HUES64 (cell line): ENCODE results near the gene SCNM1. TPM values are rescaled to one million over a fixed set of nuclear protein-coding genes. Genes with fewer than 3 reads are reported as not detected.
A peak's percentile ranks its signal among the peaks of the same experiment; 100 is the strongest.

Experiments used
- H3K27ac ChIP-seq: 2 replicates; pipeline ENCODE4 v1.7.0; 2013; ENCODE audit warnings: low read depth, low read length, inconsistent platforms
- H3K27me3 ChIP-seq: 2 replicates; pipeline ENCODE4 v1.6.1; 2013; ENCODE audit warnings: mild to moderate bottlenecking, low read length; ENCODE audit not compliant: insufficient read depth
- H3K36me3 ChIP-seq: 2 replicates; pipeline ENCODE4 v1.6.1; 2013; ENCODE audit warnings: mild to moderate bottlenecking, low read length; ENCODE audit not compliant: insufficient read depth
- H3K4me1 ChIP-seq: 2 replicates; pipeline ENCODE4 v1.6.1; 2013; ENCODE audit warnings: mild to moderate bottlenecking, low read length, moderate library complexity; ENCODE audit not compliant: insufficient read depth
- H3K4me3 ChIP-seq: 2 replicates; pipeline ENCODE4 v1.5.1; 2013; ENCODE audit warnings: mild to moderate bottlenecking, low read length, moderate library complexity
- H3K9ac ChIP-seq: 2 replicates; pipeline ENCODE4 v1.6.1; 2013; ENCODE audit warnings: mild to moderate bottlenecking, low read depth, low read length
- H3K9me3 ChIP-seq: 2 replicates; pipeline ENCODE4 v1.6.1; 2013; ENCODE audit warnings: low read depth, low read length; ENCODE audit not compliant: insufficient read depth
- WGBS: fragments of 150-250, 120-280 bp; methylation state at CpG from one replicate; pipeline ENCODE4 v1.1.7; 2013; ENCODE audit warnings: missing lambda C conversion rate; 5-methylcytosine and 5-hydroxymethylcytosine counted together
- polyA plus RNA-seq, 2 experiments: library from polyadenylated mRNA; stranded (reverse); fragments of 50-300 nt; gene quantifications; one replicate each; pipeline ENCODE4 v1.2.3, GENCODE V29; 2013

SCNM1 gene, protein sequence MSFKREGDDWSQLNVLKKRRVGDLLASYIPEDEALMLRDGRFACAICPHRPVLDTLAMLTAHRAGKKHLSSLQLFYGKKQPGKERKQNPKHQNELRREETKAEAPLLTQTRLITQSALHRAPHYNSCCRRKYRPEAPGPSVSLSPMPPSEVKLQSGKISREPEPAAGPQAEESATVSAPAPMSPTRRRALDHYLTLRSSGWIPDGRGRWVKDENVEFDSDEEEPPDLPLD
- 41.9 TPM for polyA plus RNA-seq (2013, experiment 1 of 2)
- polyA plus RNA-seq (2013, experiment 2 of 2), result 43.9 TPM

DNA sequence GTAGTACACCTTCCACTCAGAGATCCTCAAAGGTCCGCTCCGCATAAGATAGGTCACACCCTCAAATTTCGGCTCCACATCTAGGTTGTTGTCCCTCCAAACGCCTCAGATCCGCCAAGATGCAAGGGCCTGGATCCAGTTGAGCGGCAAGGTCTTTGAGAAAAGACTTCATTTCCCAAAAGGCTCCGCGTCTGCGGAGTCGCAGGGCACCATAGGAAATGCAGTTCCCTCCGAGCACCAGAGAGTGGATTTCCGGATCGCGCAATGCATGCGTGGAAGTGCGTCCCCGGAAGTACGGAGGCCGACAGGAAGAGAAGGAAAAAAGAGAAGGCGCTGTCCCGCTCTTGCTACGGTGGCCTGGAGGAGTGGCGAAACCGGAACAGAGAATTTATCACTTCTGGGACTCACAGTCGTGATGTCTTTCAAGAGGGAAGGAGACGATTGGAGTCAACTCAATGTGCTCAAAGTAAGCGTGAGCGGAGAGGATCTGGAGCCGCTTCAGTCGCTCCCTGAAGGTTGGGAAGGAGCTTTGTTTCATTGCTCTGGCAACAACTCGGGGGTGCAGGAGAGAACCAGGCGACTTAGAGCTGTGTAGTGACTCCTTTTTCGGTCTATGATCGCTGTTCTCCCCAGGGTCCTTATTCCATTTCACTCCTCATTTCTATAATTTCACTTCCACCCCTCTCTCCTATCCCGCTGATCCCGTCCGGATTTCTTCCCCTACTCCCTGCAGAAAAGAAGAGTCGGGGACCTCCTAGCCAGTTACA lies at the start of gene SCNM1, which contains the start of gene LYSMD1:
TSS of gene SCNM1 (plus strand) at position 407 of the 767 bp plus-strand sequence. CDS start at position 416, 9 bp downstream.
TSS of gene LYSMD1 (minus strand) at position 165 of the 767 bp plus-strand sequence. CDS start 644 bp downstream, outside the sequence.
- H3K36me3 ChIP-seq, result peaks cover 34% of the 10 kb centered on the region
- H3K4me1 ChIP-seq, result peaks cover 3% of the 10 kb centered on the region; the same call in 1 of the 2 replicates
- H3K4me3 ChIP-seq, result peak within 1 kb of the TSS; percentile 87
- under 1% methylated on average over 38 of the region's 38 CpGs for WGBS
- no peaks in the 10 kb centered on the region for H3K27me3 ChIP-seq
- H3K9me3 ChIP-seq, result no peaks in the 10 kb centered on the region
- peak within 1 kb of the TSS; percentile 85 for H3K9ac ChIP-seq
- peak within 1 kb of the TSS; percentile 62 for H3K27ac ChIP-seq

DNA sequence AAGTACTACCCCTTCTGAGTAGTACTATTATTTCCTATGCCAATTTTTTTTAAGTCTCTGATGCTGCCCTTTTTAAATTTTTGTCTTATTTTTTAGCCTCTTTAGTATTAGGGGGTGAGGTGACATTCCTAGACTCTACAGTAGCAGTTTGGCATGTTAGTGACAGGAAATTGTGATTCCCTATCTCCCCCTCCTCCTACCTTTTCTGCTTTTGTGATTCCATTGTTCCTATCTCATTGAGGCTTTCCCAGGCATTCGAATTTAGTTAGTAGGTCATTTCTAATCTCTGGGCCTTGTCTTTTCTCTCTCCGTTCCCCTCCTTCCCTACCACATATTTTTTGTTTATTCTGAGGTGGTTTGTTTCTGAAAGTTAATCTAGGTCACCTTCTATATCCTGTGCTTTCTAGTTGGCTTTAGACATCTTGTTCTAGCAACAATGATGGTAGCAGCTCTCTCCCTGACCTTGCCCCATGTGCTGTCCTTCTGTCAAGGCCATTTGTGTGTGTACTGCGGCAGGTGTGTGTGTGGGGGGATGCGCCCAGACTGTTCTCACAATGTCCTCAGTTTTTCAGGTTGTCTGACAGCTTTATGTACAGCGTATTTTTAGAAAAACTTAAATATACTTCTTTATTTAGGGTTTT lies 41.1 kb upstream of the SCNM1 start:
- 40% methylated on average over 2 of the region's 5 CpGs for WGBS
- H3K9ac ChIP-seq, result no peak overlapping the region
- H3K4me1 ChIP-seq, result peaks cover 8% of the 10 kb centered on the region
- no peaks in the 10 kb centered on the region for H3K9me3 ChIP-seq
- H3K27me3 ChIP-seq, result no peaks in the 10 kb centered on the region
- H3K4me3 ChIP-seq, result no peak overlapping the region
- no peak overlapping the region for H3K27ac ChIP-seq
- H3K36me3 ChIP-seq, result no peaks in the 10 kb centered on the region

DNA sequence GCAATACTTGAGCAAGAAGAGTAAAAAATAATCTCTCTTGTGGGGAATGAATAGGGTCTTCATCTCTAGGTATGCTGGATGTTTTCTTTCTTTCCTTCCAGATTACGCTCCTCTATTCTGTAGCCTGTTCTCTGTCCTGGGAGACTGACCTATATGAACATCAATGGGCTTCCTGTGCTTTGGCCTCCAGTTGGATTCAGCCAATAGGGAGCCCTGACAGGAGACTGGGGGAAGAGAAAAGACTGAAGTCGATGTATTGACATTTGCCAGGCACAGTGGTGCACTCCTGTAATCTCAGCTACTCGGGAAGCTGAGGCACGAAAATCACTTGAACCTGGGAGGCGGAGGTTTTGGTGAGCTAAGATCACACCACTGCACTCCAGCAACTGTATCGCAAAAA lies 37.1 kb upstream of the SCNM1 start:
- Histone ChIP-seq H3K9me3 (no peaks in the 10 kb centered on the region), H3K4me1 (peaks cover 11% of the 10 kb centered on the region), H3K27ac (no peak overlapping the region), H3K36me3 (no peaks in the 10 kb centered on the region), H3K4me3 (no peak overlapping the region), H3K27me3 (peaks cover 23% of the 10 kb centered on the region), H3K9ac (no peak overlapping the region)
- WGBS, result 84% methylated on average over 6 of the region's 6 CpGs

DNA sequence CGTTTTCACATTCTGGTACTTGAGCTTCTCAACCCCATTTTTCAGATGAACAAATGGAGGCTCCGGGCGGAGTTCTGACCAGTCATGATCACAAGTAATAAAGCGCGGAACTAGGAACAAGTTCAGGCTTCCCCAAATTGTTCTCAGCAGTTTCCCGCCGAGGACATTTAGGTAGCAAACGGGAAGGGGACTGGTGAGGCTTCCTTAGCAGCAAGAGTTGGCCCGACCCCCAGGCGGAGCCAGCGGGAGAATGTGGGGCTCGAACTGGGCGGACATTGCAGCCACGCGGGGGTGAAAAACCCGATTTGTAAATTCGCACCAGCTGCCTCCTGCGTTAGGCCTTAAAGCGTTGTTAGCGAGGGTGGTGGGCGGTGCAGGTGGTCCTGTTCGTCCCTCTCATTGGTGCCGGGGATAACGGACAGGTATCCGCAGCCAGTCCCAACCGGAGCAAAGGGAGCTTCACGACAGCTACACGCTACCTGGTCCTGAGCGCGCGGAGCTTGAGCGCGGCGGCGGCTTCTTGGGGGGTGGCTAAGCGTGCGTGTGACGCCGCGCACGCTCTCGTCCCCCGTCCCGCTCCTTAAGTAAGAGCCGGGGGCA lies 34.9 kb upstream of the SCNM1 start:
- peak overlapping the region; percentile 57 for H3K9ac ChIP-seq

DNA sequence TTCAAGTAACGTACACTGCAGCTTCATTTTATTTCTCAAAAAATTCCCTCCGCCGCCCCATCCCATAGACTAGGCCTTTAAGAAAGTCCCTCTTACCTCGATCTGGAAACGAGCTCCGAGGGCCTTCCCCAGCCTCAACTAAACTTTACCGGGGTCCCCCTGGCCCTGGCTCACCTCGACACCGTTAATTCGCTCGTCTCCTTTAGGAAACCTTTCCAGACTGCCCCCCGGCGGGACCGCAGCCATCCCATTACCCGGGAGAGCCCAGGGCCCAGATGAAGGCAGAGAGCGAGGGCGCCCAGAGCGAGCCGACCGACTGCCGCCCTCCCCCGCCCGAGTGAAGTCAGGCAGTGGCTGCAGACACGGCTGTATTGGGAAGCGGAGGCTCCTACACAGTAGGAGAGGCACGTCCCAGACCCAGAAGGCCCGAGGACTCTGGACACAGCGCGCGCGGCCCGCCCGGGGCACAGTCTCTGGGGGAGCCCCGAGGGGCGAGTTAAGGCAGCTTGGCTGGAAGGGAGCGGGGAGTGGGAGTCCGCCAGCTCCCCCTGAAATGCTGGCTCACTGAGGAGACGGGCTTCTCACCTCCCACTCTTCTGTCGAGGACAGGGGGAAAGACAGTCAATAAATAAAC lies 34.1 kb upstream of the SCNM1 start:
- peak overlapping the region; percentile 44; the same call in 1 of the 2 replicates for H3K27ac ChIP-seq
- 19% methylated on average over 39 of the region's 39 CpGs for WGBS
- H3K36me3 ChIP-seq, result peaks cover 18% of the 10 kb centered on the region

More for the DNA sequence above, 34.9 kb upstream of the SCNM1 start:
- Histone ChIP-seq H3K4me1 (peaks cover 3% of the 10 kb centered on the region; the same call in 1 of the 2 replicates), H3K9me3 (no peaks in the 10 kb centered on the region), H3K4me3 (peak overlapping the region; percentile 56), H3K27ac (peak overlapping the region; percentile 55; the same call in 1 of the 2 replicates), H3K27me3 (peaks cover 23% of the 10 kb centered on the region), H3K36me3 (peaks cover 14% of the 10 kb centered on the region; the same call in 1 of the 2 replicates)
- 11% methylated on average over 45 of the region's 45 CpGs for WGBS

DNA sequence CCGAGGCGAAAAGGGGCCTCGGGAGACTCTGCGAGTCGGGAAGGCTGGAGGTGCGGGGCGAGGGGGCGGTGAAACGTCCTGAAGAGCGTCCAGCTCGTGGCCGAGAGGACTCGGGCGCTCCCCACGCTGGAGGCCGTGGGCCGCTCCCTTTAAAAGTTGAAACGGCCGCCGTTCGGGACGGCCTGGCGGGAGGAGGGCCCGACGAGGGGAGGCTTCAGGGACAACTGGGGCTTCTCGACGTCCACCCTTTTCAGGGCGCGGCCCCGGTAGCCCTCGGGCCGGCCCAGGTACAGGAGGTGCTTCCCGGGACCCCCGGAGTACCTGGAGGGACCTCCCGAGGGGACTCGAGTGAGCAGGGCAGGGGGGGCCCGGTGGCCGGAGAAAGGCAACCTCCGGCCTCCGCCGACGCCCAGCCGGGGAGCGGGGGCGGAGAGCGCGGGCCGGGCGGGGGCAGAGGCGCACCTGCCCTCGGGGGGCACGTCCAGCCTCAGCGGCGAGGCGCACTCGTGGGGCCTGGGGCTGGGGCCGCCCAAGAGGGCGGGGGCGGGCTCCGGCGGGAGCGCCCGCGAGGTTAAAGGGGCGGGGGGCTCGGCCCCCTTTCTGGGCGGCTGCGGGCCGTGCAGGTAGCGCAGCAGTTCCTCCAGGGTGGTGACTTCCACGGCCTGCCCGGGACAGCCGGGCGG lies 33.5 kb upstream of the SCNM1 start:
- Histone ChIP-seq H3K27ac (peak overlapping the region; percentile 44; the same call in 1 of the 2 replicates), H3K9ac (peak overlapping the region; percentile 56), H3K9me3 (no peaks in the 10 kb centered on the region), H3K4me3 (peak overlapping the region; percentile 56), H3K27me3 (peaks cover 23% of the 10 kb centered on the region), H3K4me1 (peaks cover 3% of the 10 kb centered on the region; the same call in 1 of the 2 replicates), H3K36me3 (peaks cover 20% of the 10 kb centered on the region)
- WGBS, result 61% methylated on average over 74 of the region's 74 CpGs

More for the DNA sequence above, 34.1 kb upstream of the SCNM1 start:
- H3K9ac ChIP-seq, result peak overlapping the region; percentile 56
- H3K4me3 ChIP-seq, result peak overlapping the region; percentile 56
- H3K9me3 ChIP-seq, result no peaks in the 10 kb centered on the region
- H3K27me3 ChIP-seq, result peaks cover 23% of the 10 kb centered on the region
- H3K4me1 ChIP-seq, result peaks cover 3% of the 10 kb centered on the region; the same call in 1 of the 2 replicates

DNA sequence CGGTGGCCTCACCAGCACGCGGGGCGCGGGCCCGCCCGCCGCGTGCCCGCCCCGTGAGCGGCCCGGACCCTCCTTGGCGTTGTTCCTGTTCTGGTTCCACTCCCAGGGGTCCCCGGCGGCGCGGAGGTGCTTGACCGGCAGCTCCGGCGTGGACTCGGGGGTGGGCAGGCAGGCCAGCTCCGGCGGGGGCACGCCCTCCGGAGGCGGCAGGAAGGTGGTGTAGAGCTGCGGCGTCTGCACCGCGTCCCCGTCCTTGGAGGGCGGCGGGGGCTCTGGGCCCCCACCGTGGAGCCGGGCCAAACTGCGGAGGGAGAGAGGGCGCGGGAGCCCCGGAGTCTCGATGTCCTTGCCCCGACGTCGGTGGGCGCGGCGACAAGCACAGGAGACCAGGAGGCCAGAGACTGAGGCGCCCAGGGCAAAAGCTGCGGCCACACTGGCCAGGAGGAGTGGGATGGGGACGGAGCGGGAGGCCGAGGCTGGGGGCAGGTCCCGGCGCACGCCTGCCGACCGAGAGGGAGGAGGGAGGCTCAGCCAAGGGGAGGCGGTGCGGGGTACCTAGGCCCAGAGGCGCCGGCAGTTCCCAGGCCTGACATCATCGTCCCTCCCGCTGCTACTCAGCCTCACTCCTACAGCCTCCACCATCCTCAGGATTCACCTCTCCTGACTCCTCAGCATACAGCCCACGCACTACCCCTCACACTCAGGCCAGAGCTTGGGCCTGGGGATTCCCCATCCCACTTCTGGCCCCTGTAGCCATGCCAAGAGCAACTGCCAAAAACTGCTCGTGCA lies 32.7 kb upstream of the SCNM1 start:
- no peak overlapping the region for H3K27ac ChIP-seq
- peaks cover 23% of the 10 kb centered on the region for H3K27me3 ChIP-seq
- H3K9me3 ChIP-seq, result no peaks in the 10 kb centered on the region
- H3K4me1 ChIP-seq, result peaks cover 3% of the 10 kb centered on the region; the same call in 1 of the 2 replicates
- WGBS, result 60% methylated on average over 65 of the region's 65 CpGs
- H3K4me3 ChIP-seq, result peak overlapping the region; percentile 56
- H3K36me3 ChIP-seq, result peaks cover 20% of the 10 kb centered on the region
- no peak overlapping the region for H3K9ac ChIP-seq

DNA sequence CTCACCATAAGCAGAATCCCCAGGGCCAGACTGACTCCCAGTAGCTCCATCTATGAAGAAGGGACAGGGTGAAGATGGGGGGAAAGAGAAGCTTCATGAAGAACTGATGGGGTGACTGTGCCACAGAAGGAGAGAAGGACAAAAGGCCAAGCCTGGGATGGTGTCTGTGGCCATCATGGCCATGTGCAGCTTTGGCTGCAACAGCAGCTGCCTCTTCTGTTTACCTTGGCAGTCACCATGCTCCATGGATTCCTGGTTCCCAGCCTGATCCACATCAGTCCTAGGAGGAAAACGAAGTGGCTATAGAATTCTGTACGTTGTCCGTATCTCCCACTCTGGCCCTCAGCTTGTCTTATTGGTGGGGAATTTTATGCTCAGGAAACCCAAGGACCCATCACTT lies 31.5 kb upstream of the SCNM1 start:
- Histone ChIP-seq H3K4me3 (no peak overlapping the region), H3K27ac (no peak overlapping the region), H3K9me3 (no peaks in the 10 kb centered on the region), H3K27me3 (peaks cover 23% of the 10 kb centered on the region), H3K36me3 (peaks cover 26% of the 10 kb centered on the region), H3K4me1 (peaks cover 3% of the 10 kb centered on the region; the same call in 1 of the 2 replicates), H3K9ac (no peak overlapping the region)
- WGBS, result 90% methylated on average over 2 of the region's 3 CpGs

DNA sequence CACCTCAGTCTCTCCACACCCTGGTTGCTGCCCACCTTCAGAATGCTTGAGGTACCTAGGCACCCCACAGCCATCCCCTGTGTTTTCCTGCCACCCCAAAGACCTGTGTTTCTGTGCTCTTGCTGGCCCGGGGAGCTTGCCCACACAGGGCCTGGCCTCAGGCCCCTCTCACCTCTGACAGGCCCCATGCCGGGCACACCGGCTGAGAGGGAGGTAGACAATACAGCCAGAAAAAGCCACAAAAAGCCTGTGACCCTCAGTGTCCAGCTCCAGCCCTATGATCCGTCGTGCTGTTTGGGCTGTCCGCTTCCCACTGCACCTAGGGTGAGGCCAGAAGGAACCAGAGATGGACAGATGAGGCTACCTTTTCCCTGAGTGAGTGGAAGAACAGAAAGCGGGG lies 31.0 kb upstream of the SCNM1 start:
- 93% methylated on average over 7 of the region's 7 CpGs for WGBS
- peaks cover 23% of the 10 kb centered on the region for H3K27me3 ChIP-seq
- H3K9me3 ChIP-seq, result no peaks in the 10 kb centered on the region
- peaks cover 28% of the 10 kb centered on the region for H3K36me3 ChIP-seq
- H3K4me3 ChIP-seq, result no peak overlapping the region
- no peak overlapping the region for H3K27ac ChIP-seq
- H3K9ac ChIP-seq, result no peak overlapping the region
- peaks cover 3% of the 10 kb centered on the region; the same call in 1 of the 2 replicates for H3K4me1 ChIP-seq
